Activated T-cell treated with anti-CD3 and anti-CD28 coated beads for 1 hour (primary cell): ENCODE measurements around the gene LAMC3.

Experiments used
- DNase-seq: peaks from one replicate; pipeline ENCODE4 v3.0.0-alpha.2; 2020; ENCODE audit warnings: low read depth

LAMC3 gene

GRCh38 chr9:130979591-130980385 lies 29.2 kb upstream of the LAMC3 start:
- DNase-seq: no peak

- DNase-seq: no peak
These were observed 28.4 kb upstream of the LAMC3 start for GRCh38 chr9:130980526-130980925.

GRCh38 chr9:130981002-130981755 lies 27.8 kb upstream of the LAMC3 start:
- no peak for DNase-seq

- no peak for DNase-seq
These were observed 27.2 kb upstream of the LAMC3 start for GRCh38 chr9:130981756-130982137.

- no peak for DNase-seq
These were observed 26.2 kb upstream of the LAMC3 start for GRCh38 chr9:130982636-130983358.

GRCh38 chr9:130983359-130983670 lies 25.7 kb upstream of the LAMC3 start:
- DNase-seq: no peak

DNA sequence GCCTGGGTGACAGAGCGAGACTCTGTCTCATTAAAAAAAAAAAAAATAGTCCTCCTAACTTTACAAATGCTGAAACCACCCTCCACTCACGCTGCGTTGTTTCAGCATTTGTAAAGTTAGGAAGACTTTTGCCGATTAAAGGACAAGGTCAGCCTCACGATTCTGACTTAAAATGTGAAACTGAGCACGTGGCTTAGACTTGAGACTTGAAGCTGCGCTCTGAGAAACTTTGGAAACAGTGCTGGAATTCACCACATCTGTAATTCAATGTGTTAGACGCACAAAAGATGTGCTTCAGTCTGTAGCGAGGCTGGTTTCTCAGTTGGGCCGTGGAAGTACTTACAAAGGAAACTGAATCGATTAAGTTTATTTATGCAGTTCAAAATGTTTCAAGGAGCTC lies 25.0 kb upstream of the LAMC3 start:
- DNase-seq: no peak

DNA sequence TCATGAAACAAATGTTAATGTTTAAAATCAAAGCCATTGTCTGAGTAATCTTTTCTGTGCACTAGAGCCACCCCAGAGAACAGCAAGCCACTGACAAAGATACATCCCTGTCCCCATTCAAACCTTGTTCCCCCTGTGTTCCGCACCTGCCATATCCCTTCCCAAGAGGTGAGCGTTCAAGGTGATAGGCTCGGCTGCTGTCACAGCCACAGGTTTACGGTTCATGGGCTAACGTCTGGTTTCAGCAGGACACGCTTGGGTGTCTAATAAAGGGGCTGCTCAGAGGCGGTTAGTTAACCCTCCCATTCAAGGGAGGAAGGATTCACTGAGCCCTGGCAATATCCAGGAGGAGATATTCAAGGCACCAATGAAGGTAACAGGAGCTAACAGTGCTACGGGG lies 24.5 kb upstream of the LAMC3 start:
- no peak for DNase-seq

- DNase-seq: no peak
These were observed 23.9 kb upstream of the LAMC3 start for GRCh38 chr9:130985029-130985428.

DNA sequence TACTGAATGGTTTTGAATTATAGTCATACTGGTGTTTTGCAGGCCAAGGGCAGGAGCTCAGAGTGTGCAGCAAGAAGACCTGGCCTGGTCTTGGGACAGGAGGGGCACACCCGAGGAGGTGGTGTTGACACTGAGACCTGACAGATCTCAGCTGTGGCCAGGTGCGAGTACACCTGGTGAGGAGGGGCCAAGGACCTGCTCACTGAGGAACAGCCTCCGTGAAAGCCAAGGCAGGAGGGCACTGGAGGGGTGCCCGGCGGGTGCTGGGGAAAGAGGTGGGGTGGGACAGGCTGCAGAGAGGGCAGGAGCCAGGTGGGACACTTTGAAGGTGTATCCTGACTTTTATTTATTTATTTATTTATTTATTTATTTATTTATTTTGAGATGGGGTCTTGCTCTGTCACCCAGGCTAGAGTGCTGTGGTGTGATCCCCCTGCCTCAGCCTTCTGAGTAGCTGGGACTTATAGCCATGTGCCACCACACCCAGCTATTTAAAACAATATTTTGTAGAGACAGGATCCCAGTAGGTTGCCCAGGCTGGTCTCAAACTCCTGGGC lies 23.3 kb upstream of the LAMC3 start:
- no peak for DNase-seq

GRCh38 chr9:130986356-130986965 lies 22.5 kb upstream of the LAMC3 start:
- DNase-seq: no peak

DNA sequence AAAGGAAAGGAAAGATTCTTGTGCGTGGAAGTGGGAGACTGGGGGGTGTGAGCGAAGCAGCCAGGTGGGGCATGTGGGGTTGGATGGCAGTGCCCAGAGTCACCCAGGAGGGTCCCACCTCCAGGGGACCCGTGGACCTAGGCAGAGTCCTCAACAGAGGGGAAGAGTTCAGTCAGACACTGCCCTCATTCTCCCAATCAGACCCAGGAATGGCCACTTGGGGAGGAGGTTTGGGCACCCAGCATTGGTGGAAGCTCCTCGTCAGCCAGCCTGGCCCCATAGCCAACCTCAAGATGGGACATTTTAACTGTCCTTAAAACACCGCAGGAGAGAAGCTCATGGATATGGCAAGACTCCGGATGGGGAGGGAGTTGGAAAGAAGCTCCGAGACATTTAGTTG lies 21.9 kb upstream of the LAMC3 start:
- DNase-seq: no peak

- no peak for DNase-seq
These were observed 21.1 kb upstream of the LAMC3 start for GRCh38 chr9:130987738-130988399.

- DNase-seq: no peak
These were observed 20.6 kb upstream of the LAMC3 start for GRCh38 chr9:130988400-130988747.

DNA sequence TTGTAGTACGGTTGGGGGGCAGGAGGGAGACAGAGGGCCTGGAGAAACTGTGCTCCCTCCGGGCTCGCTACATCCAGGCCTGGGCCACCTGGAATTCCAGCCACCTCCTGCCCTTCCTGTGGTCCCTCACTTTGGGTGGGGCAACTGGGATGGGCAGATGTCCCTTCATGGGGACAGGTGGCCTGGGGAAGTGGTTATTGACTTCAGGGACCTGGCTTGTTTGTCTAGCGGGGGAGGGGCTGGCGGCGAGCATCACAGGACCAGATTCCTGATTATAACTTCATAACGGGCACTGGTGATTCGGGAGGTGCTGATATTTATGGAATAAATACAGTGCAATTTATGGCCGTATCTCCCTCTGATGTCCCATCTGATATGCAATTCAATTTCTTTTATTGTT lies 20.1 kb upstream of the LAMC3 start:
- DNase-seq: no peak

- no peak for DNase-seq
These were observed 19.6 kb upstream of the LAMC3 start for GRCh38 chr9:130989391-130989790.

DNA sequence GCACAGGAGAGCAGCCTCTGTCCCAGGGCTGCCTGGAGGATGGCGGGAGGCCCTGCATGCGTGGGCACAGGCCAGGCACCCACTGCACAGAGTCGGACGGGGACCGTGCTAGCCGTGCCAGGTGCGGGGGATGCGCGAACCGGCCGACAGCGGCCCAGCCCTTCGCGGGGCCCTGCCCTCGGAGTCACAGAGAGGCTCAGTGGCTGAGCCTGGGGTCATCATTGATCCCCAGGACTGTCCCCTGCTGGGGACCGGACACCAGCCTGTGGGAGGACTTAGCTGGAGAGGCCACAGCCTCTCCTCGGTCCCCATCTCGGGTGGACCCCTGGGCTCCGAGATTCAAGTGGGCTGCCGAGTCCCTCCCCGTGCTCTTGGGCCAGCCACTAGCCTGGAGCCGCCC lies 19.1 kb upstream of the LAMC3 start:
- no peak for DNase-seq

DNA sequence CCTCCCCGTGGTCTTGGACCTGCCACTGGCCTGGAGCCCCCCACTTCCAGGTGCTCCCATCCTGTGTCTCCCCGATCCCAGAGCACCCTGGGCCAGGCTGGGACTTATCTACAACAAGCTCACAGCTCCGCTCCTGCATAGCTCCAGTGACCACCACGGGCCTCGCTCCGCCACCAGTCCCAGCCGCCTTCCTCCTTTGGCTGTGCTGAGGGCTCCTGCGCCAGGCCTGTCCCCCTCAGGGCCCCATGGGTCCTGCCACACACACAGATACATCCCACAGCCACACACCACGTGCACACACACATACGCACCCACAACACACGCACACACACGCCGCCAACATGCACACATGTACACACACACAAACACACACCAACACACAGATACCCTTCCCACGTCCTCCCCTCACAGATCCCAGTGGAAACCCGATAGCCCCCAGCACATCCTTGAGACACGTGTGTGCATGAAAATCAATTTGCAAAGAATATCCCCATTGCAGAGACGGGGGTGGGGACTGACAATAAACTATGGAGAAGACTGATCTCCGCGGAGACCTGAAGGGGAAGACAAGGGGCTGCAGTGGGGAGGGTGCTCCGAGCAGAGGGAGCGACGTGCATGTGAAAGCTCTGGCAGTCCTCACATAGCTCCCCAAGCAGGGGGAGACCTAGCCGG lies 18.5 kb upstream of the LAMC3 start:
- DNase-seq: no peak

DNA sequence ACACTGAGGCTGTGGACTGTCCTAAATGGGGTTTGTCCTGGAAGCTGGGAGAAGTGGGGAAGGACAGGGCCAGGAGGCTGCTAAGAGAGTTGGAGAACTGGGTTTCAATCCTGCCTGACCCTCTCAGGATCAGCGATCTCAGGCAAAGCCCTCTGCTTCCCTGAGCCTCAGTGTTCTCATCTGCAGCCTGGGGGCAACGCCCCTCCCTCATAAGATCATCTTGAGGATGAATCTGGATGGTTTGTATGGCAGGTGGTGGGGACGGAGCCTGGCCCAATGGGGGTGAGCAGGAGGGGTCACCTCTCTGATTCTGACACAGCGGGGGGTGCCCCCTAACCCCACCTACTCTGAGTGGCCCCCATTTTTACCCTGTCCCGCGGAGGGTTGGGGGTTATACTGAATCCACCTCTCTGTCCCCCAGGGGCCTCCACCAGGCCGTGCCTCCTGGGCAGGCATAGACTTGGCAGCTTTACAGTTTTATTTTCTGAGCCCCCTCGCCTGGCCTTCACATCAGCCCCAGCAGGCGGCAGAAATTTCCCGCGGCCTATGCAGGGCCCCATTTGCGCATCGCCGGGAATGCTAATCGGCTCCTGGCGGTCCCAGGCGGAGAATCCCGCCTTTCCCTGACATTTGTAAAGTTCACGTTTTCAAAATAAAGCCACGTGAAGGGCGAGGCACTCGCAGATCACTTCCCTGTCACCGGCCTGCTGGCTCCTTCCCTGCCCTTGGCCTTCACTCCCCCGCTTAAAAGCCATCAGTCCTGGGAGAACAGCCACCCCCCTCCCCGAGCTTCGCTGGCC lies 17.8 kb upstream of the LAMC3 start:
- DNase-seq: no peak
